GM18502 (cell line): ENCODE data around the gene CRACR2A.

Experiments
- ATAC-seq: cut with Tn5 transposase; IDR thresholded peaks from one replicate; pipeline ENCODE4 v1.9.1; 2021; ENCODE audit warnings: mild to moderate bottlenecking; ENCODE audit not compliant: unreplicated experiment, poor library complexity

Gene CRACR2A

DNA sequence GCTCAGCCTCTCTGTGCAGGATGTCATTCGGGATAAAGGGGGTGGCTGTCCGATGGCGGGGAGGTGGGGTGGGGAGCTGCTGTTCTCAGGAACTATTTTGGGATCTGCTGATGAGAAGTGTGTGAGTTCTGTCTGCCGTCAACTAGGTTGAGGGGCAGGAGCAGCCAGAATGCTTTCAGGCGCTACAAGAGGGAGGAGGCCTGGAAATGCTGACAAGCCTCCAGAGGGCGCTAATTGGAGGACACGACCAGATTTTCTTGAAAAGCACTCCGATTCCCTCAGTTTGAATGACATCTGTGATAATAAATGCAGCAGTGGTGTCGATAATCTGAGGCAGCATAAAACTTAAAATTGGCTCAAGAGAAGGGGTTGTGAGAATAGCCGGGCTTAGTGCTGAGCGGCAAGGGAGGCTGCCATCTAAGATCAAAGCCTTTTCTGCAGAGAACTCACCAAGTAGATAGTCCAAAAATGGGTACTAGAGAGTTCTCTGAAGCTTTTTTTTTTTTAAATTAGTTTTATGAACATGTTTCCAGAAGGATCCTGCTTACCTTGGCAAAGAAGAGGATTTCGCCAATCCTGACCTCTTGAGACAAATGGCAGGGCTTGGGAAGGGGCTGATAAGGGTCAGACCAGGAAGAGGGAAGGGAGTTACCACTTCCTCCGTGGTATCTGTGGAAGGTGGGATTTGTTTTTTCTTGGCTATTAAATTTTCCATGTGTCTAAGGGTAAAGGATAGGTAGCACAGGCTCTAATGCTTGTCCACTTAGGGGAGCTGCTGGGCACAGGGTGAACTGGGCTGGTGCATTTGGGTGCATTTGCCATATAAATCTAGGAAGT is 94.4 kb downstream of the CRACR2A start:
- no peak for ATAC-seq

DNA sequence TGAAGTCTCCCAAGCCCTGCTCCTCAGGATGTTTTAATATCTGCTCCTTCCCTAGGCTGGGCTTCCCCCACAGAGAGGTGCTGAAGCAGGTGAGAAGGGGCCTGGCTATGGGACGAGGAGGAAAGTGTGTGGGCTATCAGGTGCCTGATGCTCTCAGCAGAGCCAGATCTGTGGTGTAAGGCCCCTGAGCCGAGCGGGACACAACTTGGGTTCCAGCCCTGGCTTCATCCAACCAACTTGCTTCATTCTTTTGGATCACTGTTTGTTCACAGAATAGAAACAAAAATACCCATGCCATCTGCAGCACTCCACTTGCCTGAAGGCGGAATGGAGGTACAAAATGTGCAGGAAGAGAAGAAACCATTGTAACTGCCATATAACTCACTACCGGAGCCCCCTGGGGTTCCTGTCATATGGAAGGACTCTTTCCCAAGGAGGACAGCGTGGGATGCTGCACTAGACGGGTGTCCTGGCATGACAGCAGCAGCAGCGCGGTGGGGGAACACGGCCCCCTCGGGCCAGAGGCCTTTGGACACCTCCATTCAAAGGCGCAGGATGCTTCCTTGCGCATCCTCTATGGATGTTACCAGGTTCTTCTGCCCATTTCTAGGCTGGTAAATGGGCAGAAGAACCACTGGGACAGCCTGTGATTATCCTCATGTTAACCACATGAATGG is 95.8 kb downstream of the CRACR2A start:
- no peak for ATAC-seq

DNA sequence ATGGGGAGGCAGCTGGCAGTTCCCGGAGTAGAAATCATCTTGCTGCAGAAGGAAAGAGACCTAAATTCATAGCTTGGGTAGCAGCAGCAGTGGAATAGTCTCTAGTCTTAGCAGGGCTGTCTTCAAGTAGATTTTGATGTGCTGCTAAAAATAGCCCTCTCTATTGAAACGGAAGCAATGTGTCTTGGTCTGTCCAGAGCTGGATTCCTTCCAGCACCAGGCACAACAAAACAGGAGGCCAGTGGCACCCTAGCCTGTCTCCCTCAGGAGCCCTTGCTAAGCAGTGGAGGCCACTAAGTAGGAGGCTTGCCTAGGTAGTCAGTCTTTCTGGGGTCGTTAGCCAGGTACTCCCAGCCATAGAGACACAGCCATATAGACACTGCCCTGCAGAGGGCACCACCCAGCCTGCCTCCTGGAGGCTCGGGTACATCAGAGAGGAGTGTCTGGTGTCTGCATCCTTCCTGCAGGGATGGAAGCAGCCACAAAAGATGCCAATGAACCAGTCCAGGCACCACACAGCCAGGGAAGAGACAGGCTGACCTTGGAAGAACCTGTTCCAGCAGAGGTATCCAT is 97.5 kb downstream of the CRACR2A start:
- no peak for ATAC-seq

DNA sequence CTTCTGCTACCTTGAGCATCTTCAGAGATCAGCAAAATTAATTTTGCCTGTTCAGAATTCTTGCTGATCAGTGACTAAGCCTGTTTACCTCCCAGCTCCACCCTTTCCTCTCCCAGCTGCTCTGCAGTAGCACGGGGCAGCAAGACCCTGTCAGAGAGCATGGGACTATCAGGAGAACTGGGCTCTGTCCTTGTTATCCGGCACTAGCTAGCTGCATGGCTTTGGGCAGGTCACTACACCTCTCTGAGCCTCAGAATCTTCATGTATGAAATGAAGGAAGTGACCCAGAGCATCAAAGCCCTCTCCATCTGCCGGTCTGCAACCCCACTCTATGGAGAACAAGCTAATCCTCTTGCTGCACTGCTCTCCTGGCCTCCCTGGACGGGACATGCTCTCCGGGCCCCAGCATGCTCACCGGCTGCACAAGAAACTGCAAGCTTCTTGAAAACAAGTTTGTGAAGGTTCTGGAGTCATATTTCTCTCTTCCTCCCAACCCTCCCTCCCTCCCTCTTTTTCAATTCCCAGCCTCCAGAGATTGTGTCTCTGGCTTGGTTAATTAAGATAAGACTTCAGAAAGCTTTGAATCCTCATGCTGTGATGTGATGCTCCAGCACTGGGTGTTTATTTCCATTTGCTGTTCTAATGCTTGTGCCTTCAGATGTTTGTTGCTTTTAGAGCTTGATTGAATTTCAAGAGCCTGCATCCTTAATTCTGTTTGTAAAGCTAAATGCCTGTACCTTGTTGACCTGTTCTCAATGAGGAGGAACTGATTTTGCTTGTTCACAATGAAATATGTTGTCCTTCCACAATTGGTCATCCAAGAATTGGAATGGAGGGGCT is 101.1 kb downstream of the CRACR2A start:
- no peak for ATAC-seq

DNA sequence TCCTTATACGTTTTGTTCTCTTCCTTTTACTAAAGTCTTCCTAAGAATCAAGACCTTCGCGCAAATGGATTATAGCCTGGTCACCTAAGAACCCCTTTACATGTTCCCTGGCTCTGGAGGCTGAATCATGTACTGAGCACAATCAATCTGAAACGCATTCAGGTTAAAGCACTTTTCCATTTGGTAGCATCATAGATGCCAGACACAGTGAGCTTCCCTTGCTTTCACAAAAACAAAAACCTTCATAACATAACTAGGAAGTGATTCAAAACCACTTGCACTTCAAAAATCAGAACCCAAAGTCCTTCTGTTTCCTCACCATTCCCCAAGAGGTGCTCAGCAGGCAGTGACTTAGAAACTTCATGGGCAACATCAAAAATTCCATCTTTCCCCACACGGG is 105.4 kb downstream of the CRACR2A start:
- ATAC-seq: no peak

DNA sequence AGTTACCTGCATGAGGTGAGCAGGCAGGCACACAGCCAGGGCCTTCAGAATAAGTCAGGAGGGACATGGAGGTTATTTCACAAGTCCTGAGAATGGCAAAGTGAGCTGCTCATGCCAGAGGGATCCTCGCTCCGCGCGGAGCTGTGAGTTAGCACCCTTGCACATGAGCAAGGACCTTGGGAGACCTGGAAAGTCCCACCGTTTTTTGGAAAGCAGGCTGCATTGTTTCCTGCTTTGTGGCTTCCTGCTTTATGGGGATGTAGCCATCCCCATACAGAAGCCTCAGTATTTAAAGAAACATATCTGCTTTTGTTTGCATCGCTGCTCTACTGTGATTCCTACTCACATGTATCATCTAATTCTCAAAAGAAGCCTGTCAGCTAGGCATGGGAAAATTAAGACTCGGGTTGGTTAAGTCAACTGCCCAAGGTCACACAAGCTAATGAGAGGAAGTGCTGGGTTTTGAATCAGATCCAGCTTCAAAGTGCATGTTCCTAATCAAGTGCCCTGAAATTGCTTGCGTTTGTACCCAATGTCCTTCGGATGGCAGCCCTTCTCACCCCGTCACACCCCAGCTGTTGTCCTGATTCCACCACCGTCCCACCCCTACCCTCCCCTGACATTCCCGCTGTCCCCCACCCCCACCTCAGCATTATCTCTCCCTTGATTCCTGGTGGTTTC is 106.2 kb downstream of the CRACR2A start:
- no peak for ATAC-seq

DNA sequence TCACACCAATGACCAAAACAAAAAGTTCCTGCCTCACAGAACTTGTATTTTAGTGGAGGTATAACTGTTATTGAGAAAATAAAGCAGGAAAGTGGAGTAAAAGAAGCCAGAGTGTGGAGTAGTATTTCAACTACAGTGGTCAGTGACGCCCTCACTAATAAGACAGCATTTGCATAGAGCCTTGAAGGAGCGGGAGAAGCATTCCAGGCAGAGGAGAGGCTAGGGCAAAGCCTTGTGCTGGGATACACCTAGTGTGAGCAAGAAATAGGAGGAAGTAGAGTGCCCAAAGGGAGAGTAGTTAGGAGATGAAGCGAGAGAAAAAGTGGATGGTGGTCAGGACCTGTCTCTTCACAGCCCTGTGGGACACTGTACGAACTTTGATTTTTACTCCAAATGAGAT is 107.8 kb downstream of the CRACR2A start:
- no peak for ATAC-seq

DNA sequence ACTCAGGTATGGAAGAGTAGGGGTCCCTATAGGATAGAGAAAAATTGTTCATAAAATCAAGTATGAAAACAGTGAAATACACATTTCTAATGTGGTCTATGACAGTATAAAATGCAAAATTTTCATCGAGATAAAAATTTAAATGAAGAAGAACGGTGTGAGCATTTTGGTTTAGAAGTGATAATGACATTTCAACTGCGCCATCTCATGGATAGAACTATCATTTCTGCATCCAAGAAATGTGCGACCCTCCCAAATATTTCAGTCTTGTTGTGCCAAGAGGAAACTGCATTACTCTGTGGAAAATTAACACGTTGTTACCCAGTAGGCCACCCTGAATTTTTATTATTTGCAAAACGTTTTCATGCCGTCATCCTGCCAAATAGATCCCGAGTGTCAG is 108.8 kb downstream of the CRACR2A start:
- ATAC-seq: no peak

DNA sequence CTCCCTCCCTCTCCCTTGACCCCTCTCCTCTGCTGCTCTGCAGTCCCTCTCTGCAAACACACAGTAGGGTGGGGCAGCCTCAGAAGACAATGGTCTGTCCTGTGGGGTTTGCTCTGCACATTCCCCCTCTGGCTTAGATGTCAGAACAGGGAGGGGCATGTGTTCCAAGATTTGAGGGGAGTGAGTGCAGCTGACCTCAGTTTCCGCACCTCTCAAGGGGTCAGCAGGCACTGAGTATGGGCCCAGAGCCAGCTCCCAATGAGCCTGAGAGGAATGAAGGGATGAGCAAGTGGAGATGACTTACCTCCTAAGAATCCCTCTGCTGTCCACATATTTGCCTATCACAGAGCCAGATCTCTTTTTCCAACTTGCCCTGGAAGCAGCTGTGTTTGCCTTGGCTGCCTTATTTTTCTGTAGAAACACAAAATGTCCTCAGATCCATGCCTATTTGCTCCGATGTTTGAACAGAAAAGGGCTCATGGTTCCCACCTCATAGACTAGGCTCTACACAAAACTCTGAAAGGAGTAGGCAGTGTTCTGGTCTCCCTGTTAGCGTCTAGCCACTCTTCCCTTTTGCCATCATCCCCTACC is 111.4 kb downstream of the CRACR2A start:
- no peak for ATAC-seq

DNA sequence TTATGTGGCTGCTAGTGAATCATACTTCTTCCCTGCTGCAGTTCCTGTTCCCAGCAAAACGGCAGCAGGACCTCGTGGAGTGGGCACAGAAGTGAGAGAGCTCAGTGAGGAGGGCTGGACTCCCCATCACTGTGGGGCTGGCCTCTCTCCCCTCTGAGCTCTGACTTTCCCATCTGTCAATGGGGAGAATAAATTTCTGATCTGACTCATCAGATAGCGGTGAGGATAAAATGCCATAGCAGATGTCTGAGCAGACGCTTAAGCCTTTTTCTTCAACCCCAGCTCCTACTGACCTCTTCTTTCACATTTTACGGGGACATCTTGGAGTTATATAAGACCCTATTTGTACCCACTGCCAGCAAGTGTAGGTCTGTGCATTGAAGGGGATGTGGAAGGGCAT is 116.6 kb downstream of the CRACR2A start:
- no peak for ATAC-seq

DNA sequence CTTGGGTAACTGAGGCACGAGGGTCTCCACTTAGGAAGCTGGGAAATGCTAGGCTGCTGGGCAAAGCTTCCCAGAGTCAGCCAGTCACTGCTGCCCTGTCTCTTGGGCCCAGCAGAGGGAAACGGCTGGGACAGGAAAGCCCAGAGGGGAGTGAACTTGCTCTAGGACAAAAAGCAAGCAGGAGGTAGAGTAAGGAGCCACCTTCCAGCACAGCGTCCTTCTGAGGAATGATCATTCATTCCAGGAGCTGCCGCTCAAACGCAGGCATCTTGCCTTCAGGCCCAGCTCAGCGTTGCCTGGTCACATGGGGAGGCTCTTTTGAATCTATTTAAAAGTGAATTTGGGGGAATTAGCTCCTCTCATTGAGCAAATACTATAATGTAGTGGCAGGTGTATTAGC is 118.6 kb downstream of the CRACR2A start:
- no peak for ATAC-seq

DNA sequence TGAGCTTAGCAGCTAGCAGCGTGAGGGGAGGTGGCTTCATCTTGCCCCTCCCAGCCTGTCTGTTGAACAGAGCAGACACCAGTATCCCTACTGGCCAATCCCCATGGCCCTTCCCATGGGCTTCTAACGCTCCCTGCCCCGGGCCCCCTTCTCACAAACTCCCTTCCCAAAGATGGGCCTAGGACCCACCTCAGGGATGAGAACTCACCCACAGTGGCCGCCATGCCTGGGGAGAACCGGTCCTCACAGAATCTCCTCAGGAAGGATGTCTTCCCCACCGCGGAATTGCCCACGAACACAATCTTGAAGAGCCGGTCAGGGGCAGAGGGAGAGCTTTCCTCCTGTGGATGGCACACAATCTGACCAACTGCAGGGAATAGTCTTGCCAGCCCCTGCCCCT is 119.5 kb downstream of the CRACR2A start:
- ATAC-seq: no peak

DNA sequence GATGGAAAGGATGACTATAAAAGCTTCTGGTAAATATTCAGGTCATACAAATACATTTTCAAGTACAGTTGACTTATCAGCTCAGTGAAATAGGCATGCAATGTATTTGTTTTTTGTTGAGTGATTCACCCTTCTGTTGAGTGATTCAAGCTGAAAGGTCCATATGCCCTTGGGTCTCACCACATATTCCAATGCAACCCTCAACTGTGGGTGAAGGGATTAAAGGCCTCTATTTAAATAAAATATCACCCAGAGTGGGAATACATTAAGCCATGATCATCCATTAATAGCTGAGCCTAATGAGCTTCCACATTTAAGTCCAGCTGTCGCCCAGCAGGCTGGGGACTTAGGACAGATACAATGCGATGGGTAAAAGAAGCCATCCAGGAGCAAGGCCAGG is 120.2 kb downstream of the CRACR2A start:
- no peak for ATAC-seq

DNA sequence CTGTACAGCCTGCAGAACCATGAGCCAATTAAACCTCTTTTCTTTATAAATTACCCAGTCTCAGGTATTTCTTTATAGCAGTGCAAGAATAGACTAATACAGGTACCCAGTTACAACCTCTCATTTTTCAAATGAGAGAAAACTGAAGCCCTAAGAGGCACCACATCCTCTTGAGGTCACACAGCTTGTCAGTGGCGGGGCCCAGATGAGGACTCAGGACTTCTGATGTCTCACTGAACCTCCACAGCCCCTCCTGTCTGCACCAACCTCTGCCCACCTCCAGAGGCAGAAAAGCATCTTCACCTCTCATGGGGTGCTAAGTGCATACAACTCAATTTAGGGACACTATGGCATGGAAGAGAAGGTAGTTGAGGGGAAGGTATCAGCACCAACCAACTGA is 120.7 kb downstream of the CRACR2A start:
- ATAC-seq: no peak

DNA sequence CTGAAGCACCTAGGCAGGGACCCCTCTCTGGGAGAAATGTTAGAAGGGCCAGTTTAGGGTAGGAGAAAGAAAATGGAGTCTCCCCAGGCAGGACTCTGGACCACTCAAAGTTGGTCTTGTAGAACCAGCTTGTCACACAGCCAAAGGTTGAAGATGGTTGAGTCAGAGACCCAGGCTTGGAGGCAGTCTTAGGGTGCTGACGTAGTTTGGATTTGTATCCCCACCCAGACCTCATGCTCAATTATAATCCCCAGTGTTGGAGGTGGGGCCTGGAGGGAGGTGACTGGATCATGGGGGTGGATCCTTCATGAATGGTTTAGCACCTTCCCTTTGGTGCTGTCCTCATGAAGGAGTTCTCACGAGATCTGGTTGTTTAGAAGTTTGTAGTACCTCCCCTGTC is 121.2 kb downstream of the CRACR2A start:
- ATAC-seq: no peak

DNA sequence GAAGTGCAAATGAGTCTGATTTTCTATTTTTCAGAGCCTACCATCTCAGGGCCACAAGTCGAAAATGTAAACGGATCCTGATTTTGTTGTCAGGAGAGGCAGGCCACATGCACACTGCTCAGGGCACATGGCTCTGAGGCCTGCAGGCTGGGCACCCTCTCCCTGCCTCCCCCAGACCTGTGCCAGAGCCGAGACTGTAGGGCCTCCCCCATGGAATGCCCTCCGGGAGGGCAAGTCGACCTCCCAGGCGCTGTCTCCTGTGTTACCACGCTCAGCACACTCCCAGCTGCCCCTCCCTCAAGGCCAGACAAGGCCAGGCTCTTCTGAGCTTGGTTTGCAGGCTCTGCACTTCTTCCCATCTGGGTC is 121.7 kb downstream of the CRACR2A start:
- ATAC-seq: no peak

DNA sequence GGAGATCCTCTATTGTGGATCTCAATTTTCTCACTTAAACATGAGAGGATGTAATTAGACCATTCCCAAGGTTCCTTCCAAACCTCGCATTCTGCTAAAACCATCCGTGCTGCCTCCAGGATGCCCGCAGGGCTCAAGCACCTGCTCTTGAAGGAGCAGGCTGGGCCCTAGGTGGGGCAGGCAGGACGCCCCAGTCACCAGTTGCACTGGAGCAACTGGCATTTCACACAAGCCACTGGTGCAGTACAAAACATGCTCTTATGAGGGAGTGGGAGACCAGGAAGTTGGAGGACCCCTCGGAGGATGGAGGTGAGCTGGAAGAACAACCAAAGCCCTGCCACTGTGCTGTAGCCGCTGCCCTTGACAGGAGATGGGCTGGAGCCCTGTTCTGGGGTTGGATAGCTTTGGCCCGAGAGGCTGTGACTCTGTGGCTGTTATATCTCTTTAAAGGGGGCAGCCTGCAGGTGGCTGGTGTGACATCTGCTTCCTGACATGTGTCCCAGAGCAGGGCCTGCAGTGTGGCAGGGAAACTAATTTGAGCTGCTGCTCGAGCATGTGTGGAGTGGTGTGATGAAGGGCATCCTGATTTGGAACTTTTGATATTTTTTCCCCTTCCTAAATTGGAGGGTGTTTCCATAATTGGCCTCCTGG is 122.2 kb downstream of the CRACR2A start:
- ATAC-seq: no peak

DNA sequence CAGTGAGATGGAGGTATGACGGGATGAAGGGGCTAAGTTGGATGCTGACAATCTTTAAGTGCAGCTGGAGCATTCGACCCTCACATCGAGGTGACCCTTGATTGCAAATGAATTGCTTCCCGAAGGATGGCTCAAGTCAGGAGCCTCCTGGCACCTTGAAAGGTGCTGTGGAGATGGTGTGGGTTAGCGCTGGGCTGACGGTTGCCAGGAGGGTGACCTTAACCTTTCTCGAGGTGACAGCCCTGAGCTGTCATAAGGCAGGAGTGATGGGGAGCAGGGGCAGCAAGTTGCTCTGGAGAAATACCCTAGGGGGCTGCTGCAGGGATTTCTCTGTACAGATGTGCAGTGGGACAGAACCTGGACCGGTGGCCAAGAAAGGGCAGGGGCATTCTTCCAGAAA is 122.8 kb downstream of the CRACR2A start:
- ATAC-seq: no peak

DNA sequence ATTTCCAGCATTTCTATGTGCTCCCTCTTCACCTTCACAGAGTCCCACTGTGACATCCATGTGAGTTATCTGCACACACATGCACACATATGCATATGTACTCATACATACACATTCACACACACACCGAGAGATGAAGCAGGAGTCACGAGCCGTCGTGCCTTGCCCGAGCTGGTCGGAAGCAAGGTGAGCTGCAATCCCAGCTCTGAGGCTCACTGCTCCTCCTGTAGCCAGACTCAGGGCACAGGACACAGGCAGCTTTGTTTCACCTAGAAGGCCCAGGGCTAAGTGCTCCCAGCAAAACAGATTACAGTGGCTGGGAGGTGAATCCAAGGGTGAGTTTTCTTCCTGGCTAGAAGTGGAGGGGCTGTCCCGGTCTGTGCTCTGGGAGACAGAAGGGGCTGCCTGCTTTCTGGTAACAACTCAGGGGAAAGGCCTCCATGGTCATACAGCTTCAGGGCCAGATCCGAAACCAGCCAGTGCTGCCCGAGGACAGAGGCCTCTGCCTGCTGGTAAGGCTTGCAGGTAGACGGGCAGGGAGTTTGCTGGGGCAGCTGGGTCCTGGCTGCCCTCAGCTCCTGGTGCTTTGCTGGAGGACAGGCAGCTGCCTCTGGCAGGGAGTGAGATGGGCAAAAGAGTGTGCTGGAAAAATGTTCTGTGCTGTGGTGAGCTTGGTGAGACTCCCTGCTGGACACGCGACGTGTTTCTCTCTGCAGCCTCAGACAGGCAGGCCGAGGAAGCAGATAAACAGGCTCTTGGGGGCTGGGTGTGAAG is 123.7 kb downstream of the CRACR2A start:
- no peak for ATAC-seq
